ENCODE measurements around the gene NBPF14. TPM values are rescaled to one million over a fixed set of nuclear protein-coding genes. Genes with fewer than 3 reads are reported as not detected.
"Not testable (repeated sequence)": the region's sequence is repeated elsewhere in the genome, so short reads cannot be mapped to it uniquely, and the experiment has no call there.

NBPF14 gene
- polyA plus RNA-seq, 1 donor from 2014 or later: 30.1 TPM

- not testable (repeated sequence) for H3K27me3 Mint-ChIP-seq, H3K4me1 Mint-ChIP-seq, H3K4me3 Mint-ChIP-seq
These were observed 112.8 kb downstream of the NBPF14 start, which contains the start of gene PPIAL4G for GRCh38 chr1:148483029-148483428. TSS of gene PPIAL4G (minus strand) at chr1:148483302. CDS start at chr1:148483252, 50 bp downstream.

More at GRCh38 chr1:148483029-148483428, 112.8 kb downstream of the NBPF14 start, which contains the start of gene PPIAL4G:
- not testable (repeated sequence) for H3K9me3 Mint-ChIP-seq, H3K27ac Mint-ChIP-seq, H3K36me3 Mint-ChIP-seq

Other genes starting within 250 kb of the NBPF14 start
- gene PPIAL4G, start 112.7 kb downstream of the NBPF14 start, polyA plus RNA-seq: not detected
- 5.8 TPM for gene NUDT4B, start 152.8 kb upstream of the NBPF14 start, polyA plus RNA-seq
- 44.1 TPM for gene PDE4DIP, start 248.4 kb upstream of the NBPF14 start, polyA plus RNA-seq